Fibroblast of the aortic adventitia (primary cell): Measurements from ENCODE around the gene TLR2. TPM values are rescaled to one million over a fixed set of nuclear protein-coding genes. Genes with fewer than 3 reads are reported as not detected.

Experiments
- DNase-seq: peaks from one replicate; pipeline ENCODE4 v3.0.0-alpha.2; 2010; ENCODE audit warnings: low read depth
- H3K4me3 ChIP-seq: 2 replicates; pipeline ENCODE4 v1.5.1; 2011; ENCODE audit warnings: low read depth, mild to moderate bottlenecking, control low read depth, low read length, moderate library complexity
- CTCF ChIP-seq: IDR thresholded peaks from 2 replicates; pipeline ENCODE4 v1.5.1; 2011; ENCODE audit warnings: mild to moderate bottlenecking, low read length, control low read depth, inconsistent platforms; ENCODE audit not compliant: insufficient read depth
- total RNA-seq: library from RNA; depleted of rRNA; stranded (reverse); fragments of >200 nt; gene quantifications from 2 replicates; pipeline ENCODE4 v1.2.3, GENCODE V29; 2012; ENCODE audit warnings: low replicate concordance

TLR2 gene
- total RNA-seq, 1 donor = not detected

GRCh38 chr4:153639833-153640802 lies 44.0 kb upstream of the TLR2 start:
- no peak for DNase-seq
- no peak overlapping the region for H3K4me3 ChIP-seq
- TF ChIP-seq CTCF = no peak

GRCh38 chr4:153641532-153641931 lies 42.5 kb upstream of the TLR2 start:
- no peak overlapping the region for H3K4me3 ChIP-seq
- no peak for DNase-seq

GRCh38 chr4:153643406-153644383 lies 40.4 kb upstream of the TLR2 start:
- no peak overlapping the region for H3K4me3 ChIP-seq
- peak; percentile 30 for TF ChIP-seq CTCF
- peak; percentile 35 for DNase-seq

More at GRCh38 chr4:153641532-153641931, 42.5 kb upstream of the TLR2 start:
- no peak for TF ChIP-seq CTCF

DNA sequence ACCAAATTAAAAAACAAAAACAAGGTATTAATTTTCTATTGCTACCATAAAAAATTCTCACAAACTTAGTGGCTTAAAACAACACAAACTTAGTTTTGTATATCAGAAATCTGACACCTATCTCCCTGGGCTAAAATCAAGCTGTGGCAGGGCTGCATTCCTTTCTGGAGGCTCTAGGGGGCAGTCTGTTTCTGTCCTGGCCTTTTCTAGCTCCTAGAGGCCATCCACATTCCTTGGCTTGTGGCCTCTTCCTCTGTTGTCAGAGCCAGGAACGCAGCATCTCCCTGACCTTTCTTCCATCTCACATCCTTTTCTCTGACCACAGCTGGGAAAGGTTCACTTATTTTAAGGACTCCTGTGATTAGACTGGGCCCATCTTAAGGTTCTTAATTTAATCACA lies 38.9 kb upstream of the TLR2 start:
- H3K4me3 ChIP-seq = no peak overlapping the region
- DNase-seq = no peak
- TF ChIP-seq CTCF = peak; percentile 19

- no peak for TF ChIP-seq CTCF
- H3K4me3 ChIP-seq = no peak overlapping the region
- DNase-seq = no peak
These were observed 37.8 kb upstream of the TLR2 start for GRCh38 chr4:153646261-153646660.

DNA sequence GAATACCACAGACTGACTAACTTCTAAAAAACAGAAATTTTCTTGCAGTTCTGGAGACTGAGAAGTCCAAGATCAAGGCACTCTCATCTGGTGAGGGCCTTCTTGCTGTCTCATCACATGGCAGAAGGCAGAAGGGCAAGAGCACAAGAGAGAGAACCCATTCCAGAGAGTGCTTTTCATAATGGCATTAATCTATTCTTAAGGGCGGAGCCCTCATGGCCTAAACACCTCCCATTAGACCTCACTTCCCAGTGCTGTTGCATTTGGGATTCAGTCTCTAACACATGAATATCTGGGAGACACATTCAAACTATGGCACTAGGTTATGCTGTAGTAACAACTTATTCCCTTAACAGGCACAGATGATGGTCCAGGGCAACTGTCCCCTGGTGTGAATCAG lies 37.1 kb upstream of the TLR2 start:
- no peak for TF ChIP-seq CTCF
- no peak for DNase-seq
- H3K4me3 ChIP-seq = no peak overlapping the region
